NB4 (cell line): Measurements from ENCODE around the gene CPA1.

Experiments
- DNase-seq: peaks from one replicate; pipeline ENCODE4 v3.0.0; 2010; ENCODE audit warnings: low read depth
- H3K4me3 ChIP-seq: one replicate; pipeline ENCODE4 v1.5.1; 2011; ENCODE audit warnings: mild to moderate bottlenecking, low read depth, low read length, moderate library complexity
- MYC ChIP-seq: IDR thresholded peaks from 2 replicates; pipeline ENCODE4 v1.6.1; 2011; ENCODE audit warnings: low read depth, low read length
- POLR2A ChIP-seq: IDR thresholded peaks from 2 replicates; pipeline ENCODE4 v1.6.1; 2011; ENCODE audit warnings: mild to moderate bottlenecking; ENCODE audit not compliant: insufficient read length; ENCODE audit errors: extremely low read depth
- TF ChIP-seq, protein P1 (sequence below): IDR thresholded peaks from 2 replicates; pipeline ENCODE4 v1.6.1; 2011; ENCODE audit warnings: low read depth, low read length
- TF ChIP-seq, protein P2 (sequence below): IDR thresholded peaks from one replicate; pipeline ENCODE4 v1.5.1; 2012; ENCODE audit warnings: low read depth, low read length

Gene CPA1

DNA sequence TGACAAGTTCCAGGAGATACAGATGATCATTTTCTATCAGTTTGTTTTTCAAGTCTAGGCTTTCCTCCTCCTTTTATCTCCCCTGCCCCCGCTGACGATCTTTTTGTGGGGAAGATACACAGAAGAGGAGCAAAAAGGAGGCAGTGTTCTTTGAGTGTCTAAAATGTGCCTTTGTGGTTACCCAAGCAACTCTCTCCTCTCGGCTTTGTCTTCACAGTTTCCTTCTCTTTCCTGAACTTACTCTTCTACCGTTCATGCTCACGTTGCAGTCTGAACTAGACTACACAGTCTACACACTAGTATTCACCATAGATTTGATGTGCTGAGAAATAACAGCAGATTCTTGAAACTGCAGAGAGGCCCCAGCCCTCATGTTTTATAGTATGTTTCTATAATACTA lies 36.9 kb downstream of the CPA1 start:
- no peak overlapping the region for H3K4me3 ChIP-seq
- no peak for DNase-seq
- TF ChIP-seq, protein P1, sequence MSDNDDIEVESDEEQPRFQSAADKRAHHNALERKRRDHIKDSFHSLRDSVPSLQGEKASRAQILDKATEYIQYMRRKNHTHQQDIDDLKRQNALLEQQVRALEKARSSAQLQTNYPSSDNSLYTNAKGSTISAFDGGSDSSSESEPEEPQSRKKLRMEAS = no peak
- TF ChIP-seq, protein P2, sequence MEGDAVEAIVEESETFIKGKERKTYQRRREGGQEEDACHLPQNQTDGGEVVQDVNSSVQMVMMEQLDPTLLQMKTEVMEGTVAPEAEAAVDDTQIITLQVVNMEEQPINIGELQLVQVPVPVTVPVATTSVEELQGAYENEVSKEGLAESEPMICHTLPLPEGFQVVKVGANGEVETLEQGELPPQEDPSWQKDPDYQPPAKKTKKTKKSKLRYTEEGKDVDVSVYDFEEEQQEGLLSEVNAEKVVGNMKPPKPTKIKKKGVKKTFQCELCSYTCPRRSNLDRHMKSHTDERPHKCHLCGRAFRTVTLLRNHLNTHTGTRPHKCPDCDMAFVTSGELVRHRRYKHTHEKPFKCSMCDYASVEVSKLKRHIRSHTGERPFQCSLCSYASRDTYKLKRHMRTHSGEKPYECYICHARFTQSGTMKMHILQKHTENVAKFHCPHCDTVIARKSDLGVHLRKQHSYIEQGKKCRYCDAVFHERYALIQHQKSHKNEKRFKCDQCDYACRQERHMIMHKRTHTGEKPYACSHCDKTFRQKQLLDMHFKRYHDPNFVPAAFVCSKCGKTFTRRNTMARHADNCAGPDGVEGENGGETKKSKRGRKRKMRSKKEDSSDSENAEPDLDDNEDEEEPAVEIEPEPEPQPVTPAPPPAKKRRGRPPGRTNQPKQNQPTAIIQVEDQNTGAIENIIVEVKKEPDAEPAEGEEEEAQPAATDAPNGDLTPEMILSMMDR = no peak

GRCh38 chr7:130418306-130418705 lies 38.0 kb downstream of the CPA1 start:
- no peak for TF ChIP-seq MYC
- no peak for TF ChIP-seq POLR2A
- TF ChIP-seq, protein P1 = no peak
- TF ChIP-seq, protein P2 = no peak
- DNase-seq = no peak

DNA sequence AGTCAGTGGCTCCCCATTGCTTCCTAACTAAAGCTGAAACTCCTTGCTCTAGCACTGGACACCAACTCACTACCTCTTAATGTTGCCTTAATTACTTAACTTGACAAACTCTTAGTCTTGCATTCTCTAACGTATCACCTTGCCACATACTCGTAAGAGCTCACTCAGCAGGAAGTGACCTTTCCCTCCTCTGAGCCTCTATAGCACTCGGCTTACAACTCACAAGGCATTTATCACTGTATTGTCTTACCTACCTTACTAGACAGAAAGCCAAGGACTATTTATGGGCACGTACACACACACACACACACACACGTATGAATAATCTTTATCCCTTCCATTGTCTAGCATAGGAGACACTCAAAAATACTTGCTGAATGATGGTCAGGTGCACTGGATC lies 39.4 kb downstream of the CPA1 start:
- TF ChIP-seq POLR2A (no peak), MYC (no peak)
- TF ChIP-seq, protein P1 = no peak
- TF ChIP-seq, protein P2 = no peak
- peak; percentile 29 for DNase-seq
- no peak overlapping the region for H3K4me3 ChIP-seq

More at GRCh38 chr7:130418306-130418705, 38.0 kb downstream of the CPA1 start:
- H3K4me3 ChIP-seq = no peak overlapping the region

DNA sequence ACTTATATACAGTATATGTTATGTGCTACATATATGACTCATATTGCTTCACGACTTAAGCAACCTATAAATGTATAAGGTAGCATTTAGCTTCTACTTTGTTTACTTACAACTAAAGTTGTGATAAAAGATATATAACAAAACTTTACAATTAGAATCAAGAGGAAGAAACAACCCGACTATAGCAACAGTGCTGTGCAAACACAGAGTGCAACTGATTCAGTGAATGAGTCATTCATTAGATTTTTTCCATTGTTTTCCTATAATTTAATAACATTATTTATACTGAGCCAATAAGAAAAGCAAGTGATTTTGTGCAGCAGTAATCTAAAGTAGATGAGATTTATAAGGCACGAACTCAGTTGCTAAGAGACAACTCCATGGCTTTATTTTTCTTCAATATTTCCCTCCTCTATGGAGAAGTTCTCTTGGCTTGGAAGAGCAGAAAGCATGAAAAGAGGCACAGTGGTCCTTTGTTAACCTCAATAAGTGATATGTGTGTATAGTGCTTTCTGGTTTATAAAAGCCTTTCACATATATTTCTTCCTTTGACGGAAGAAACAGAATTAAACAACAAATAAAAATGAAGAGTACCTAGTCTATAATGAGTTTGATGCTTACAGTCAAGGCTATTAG lies 40.8 kb downstream of the CPA1 start:
- DNase-seq = no peak
- TF ChIP-seq, protein P2 = no peak
- TF ChIP-seq MYC = no peak
- TF ChIP-seq, protein P1 = no peak
- H3K4me3 ChIP-seq = no peak overlapping the region

DNA sequence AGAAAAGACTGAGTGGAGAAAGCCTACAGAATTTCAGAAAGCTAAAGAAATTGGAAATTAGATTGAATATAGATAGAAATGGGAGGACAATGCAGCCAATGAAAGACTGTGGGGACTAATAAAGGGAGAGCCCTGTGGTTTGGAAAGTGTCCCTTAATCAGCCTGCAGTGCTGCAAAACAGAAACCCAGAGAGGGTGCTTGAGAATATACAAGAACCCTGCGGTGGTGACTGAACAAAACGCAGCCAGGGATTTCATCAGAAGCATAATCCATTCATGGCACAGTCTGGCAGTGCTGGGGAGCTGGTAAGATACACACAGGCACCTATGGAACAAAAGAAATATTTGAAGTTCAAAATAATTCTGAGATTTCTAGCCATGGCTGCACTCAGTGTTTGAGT lies 41.4 kb downstream of the CPA1 start:
- no peak overlapping the region for H3K4me3 ChIP-seq
- peak; percentile 24 for DNase-seq
- TF ChIP-seq, protein P2 = no peak
- TF ChIP-seq MYC (no peak), POLR2A (no peak)
- TF ChIP-seq, protein P1 = no peak

DNA sequence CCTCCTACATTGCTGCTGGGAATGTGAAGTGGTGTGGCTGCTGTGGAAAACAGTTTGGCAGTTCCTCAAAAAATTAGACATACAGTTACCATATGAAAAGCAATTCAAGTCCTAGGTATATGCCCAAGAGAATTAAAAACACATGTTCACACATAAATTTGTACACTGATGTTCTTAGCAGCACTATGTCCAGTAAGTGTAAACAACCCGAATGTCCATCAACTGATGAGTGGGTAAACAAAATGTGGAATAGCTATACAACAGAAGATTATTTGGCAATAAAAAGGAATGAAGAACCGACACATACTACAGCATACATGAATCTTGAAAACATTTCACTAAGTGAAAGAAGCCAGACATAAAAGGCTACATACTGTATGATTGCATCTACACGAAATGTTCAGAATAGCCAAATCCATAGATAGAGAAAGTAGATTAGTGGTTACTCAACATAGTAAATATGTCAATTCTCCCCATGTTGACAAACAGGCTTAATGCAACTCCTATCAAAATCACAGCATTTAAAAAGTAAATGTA lies 43.3 kb downstream of the CPA1 start:
- TF ChIP-seq, protein P2 = no peak
- TF ChIP-seq, protein P1 = no peak
- TF ChIP-seq POLR2A (no peak), MYC (no peak)
- DNase-seq = no peak
- no peak overlapping the region for H3K4me3 ChIP-seq
